DND-41 (cell line): ENCODE measurements around the gene FNDC3B.

ENCODE experiments used
- CTCF ChIP-seq: IDR thresholded peaks from 2 replicates; pipeline ENCODE4 v1.5.1; 2012; ENCODE audit warnings: borderline replicate concordance, low read length, moderate library complexity, mild to moderate bottlenecking; ENCODE audit not compliant: poor library complexity, severe bottlenecking; ENCODE audit errors: extremely low read depth
- EZH2 ChIP-seq: IDR thresholded peaks from 3 replicates; pipeline ENCODE4 v1.6.1; 2012; ENCODE audit warnings: borderline replicate concordance, low read depth, mild to moderate bottlenecking, moderate library complexity, low read length, inconsistent platforms; ENCODE audit not compliant: severe bottlenecking

- no peak for TF ChIP-seq CTCF
- TF ChIP-seq EZH2, result no peak
Observed at GRCh38 chr3:172346161-172346560, 306.8 kb downstream of the FNDC3B start.
